HG03060 (cell line): Measurements from ENCODE around the gene SVIL.
"Not testable (repeated sequence)": the region's sequence is repeated elsewhere in the genome, so short reads cannot be mapped to it uniquely, and the experiment has no call there.

Experiments used
- ATAC-seq: cut with Tn5 transposase; IDR thresholded peaks from one replicate; pipeline ENCODE4 v1.9.1; 2021; ENCODE audit warnings: low read depth, moderate number of reproducible peaks; ENCODE audit not compliant: unreplicated experiment

SVIL gene

DNA sequence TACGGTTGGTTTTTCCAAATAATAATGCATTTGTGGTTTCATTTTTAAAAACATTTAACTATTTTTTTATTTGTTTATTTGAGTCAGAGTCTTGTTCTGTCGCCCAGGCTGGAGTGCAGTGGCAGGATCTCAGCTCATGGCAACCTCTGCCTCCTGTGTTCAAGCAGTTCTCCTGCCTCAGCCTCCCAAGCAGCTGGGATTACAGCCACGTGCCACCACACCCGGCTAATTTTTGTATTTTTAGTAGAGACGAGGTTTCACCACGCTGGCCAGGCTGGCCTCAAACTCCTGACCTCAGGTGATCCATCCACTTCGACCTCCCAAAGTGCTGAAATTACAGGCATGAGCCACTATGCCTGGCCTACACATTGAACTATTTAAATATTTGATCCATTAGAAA lies 28.1 kb downstream of the SVIL start:
- ATAC-seq = not testable (repeated sequence)

DNA sequence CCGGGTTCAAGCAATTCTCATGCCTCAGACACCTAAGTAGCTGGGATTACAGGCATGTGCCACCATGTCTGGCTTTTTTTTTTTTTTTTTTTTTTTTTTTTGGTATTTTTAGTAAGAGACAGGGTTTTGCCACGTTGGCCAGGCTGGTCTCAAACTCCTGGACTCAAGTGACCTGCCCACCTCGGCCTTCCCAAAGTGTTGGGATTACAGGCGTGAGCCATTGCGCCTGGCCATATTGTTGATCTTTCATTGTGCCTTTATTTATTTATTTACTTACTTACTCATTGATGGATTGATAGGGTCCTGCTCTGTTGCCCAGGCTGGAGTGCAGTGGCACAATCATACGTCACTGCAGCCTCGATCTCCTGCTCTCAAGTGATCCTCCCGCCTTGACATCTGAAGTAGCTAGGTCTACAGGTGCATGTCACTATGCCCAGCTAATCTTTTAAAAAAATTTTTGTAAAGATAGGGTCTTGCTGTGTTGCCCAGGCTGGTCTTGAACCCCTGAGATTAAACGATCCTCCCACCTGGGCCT lies 30.4 kb downstream of the SVIL start:
- ATAC-seq = no peak

DNA sequence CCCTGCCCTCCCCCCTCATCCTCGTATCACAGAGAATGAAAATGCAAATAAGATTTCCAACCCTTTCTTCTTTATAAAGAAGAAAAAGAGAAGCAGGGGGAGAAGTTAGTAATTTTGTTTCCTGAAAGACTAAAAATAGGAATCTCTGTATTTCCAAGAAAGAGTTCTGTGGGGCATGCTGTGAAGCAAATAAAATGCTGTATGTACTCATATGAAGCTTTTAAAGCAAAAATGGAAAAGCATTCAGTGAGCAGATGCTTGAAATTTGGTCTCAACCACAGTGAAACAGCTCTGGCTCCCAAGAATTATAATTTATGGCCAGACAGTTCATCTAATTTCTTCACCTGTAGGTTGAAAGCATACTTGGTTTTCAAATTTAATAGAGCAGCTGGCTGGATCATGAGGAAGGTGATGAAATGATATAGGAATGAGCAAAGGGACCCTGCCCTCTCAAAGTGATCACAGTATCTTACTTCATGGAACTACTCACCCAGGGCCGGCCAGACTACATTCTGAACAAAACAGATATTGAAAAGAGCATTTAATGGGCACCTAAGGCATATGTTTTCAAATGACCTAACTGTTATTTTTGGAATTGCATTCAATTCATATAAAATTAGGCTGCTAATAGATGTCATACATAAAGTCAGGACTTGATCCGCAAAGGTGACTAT lies 31.4 kb downstream of the SVIL start:
- no peak for ATAC-seq

DNA sequence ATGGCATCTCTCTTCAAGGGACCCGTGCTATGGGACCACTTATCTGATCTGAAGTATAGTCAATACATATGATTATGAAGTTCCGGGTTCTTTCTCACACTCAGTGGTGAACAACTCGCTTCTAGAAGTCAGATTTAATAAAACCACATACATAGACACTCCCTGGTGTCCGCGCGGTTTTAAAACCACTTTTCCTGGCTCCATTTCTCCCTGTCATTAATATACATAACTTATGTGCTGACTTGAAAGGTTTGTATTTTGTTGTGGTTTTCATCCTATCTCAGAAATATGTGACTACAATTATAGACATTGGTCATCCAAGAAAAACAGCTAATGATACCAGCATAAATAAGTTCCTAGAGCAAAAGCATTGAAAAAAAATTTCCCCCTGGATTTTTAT lies 34.0 kb downstream of the SVIL start:
- ATAC-seq = no peak

DNA sequence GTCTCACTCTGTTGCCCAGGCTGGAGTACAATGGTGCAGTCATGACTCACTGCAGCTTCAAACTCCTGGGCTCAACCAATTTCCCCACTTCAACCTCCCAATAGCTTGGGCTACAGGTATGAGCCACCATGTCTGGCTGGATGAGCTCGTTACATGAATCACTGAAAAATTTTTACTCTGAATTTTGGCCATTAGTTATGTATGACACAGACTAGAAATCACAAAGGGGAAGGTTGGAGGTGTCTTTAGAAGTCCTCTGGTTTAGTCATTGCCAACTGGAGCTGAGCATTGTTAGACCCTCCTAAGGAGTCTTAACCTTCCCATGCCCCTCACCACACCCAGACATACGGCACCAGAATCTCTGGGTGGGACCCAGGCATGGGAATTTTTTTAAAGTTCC lies 34.7 kb downstream of the SVIL start:
- no peak for ATAC-seq

DNA sequence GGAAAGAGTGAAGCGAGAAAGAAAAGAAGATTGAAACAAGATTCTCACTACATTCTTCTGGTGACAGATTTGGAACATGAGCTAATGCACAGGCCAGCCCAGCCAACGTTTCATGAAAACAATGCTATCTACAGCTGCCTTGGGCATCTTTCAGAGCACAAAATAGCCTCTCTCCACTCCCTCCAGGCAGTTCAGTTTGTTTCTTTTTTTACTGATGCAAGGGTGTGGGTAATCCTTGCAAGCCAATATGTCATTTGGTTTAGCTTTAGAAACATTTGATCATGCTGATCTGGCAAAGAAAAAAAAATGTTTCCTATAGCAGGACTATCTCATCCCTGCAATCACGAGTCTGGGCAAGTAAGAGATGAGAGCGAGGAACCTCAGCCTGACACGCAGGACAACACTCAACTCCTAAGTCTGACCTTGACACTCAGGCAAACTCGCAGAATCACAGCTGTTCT lies 35.9 kb downstream of the SVIL start:
- no peak for ATAC-seq

DNA sequence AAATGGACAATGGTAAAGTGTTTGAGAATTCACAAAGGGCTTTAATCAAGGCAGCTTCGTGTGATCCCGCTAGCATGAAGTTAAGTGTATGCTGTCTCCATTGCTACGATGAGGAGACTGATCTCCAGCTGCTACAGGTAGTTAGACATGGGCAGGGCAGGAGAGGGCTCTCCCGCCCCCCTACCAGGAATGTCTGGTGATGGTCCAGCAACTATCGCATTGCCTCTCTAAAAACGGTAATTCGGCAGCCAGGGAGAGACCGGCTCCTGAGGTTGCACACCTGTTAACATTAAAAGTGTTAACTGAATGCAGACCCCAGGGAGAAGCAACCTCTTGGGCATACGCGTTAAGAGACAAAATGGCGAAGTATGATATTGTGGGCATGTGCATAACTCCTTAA lies 37.9 kb downstream of the SVIL start:
- ATAC-seq = no peak

DNA sequence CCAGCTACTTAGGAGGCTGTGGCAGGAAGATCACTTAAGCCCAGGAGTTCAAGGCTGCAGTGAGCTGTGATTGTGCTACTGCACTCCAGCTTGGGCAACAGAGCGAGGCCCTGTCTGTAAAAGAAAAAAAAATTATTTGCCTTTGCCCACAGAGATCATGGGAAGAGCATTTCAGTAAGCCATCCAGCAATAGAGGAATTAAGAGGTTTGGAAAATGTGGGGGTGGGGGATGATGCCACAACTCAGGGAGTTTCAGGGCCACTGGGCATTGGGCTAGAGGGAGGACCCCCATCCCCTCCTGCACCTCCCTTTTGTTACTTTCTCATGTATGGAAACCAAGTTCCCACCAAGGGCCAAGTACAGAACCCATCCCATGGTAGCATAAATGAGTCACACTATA lies 38.4 kb downstream of the SVIL start:
- no peak for ATAC-seq

DNA sequence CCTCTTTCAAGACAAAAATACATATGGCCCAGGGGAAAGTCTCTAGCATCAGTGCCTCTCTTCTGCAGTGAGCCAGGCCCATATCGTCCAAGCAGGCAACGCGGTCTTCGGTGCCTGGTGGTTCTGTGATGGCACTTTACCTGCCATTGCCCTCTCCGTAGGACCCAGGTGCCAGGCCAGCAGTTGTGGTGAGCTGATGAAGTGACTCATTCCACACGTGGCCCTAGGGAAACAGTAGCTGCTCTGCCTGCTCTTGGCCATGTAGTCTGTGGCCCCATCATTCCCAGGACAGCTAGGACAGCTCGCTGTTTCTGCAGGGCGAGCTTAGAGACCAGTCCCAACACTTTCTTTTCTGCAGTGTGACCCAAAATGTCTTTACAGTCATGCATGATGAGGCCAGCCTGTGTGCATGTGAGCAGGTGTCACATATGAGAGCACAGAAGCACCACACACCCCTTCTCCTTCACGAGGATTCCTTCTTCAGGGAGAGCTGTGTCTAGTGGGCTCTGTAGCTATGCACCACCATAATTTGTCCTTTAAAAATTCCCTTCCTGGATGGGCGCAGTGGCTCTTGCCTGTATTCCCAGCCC lies 39.0 kb downstream of the SVIL start:
- ATAC-seq = no peak

DNA sequence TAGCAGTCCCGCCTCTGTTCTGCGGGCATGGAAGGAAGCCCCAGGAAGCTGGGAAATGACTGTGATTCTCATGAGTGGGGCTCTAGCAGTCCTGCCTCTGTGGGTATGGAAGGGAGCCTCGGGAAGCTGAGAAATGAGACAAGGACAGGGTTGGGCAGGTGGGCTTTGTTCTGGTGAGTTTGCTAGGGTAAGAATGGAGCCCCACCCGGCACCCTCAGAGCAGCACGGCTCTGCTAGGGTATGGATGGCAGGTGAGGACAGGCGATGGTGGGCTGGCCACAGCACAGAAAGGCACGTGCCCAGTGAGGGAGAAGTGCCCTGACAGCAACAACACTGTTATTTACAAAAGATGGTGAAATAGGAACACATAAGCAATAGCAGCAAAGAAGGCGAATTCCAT lies 39.6 kb downstream of the SVIL start:
- ATAC-seq = no peak

DNA sequence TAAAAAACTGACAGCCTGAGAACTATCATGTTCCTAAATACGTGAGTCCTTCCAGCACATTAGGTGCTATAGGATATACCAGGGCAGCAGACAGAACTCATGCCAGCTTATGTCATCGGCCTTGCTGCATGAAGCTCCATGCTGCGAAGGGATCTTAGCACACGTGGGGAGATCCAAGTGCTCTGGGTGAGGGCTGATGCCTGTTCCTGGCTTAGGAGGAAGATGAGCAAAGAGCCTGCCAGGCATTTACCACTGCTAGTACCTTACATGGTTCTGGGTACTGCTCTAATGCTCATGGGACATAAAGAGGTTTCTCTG lies 43.2 kb downstream of the SVIL start:
- ATAC-seq = no peak

DNA sequence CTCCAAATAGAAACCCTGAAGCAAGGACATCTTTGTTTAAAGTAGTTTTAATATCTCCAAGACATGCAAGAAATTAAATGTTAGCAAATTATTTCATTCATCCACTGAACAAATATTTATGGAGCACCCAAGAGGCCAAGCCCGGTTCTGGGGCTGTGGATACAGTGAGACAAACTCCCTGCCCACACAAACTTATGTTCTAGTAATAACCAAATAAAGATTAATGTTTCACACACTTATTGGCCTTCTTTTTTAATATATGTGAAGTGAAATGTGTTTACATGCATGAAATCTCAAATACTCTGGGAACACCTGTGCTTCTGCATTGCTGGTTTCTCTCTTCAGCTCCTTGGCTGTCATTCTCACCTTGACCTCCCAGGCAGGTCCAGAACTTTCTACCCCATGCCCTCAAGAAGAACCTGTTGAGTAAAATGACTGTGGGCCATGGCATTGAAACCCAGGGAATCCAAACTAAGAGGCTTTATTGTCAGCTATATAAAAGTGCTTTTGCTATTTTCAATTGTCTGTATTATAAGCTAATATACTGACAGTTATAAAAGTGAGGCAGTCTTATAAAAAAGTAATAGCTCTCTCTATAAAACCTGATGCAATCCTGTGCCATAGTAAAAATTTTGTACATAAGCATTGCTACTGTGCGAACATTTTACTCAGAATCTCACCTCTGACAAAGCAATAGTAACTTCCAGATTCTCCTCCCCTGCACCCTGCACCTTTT lies 43.7 kb downstream of the SVIL start:
- ATAC-seq = no peak

DNA sequence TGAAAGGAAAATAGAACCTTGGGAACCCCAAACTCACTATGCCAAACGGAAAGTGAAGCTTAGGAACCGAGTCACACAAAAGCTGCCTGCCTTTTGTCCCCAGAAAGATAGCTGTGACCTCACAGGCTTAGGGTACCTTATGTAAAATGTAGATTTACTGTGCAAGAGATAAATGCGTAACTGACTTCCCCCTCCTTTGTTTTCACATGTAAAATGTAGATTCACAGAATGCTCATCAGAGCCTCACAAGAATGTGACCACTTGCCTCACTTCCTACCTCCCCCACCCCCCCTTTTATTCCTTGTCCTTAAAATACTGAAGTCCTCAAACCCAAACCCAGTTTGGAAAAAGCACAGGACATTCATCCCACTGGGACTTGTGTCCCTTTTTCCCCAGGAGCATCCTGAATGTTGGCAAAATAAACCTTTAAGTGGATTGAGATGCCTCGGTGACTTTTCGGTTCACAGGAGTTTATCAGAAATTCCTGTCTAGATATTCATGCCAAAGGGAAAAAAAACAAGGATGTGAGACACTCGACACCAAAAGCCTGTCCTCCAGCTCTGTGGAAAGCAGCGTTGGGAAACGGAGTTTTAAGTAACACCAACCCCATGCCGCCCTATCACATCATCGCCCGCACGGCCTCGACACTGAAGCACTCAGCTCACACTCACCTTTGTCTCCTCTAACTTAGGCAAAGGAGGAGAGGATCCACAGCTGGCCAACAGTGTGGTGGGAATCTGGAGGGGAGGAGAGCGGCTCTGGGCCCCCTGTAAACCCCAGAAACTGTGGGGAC lies 45.9 kb downstream of the SVIL start:
- no peak for ATAC-seq

DNA sequence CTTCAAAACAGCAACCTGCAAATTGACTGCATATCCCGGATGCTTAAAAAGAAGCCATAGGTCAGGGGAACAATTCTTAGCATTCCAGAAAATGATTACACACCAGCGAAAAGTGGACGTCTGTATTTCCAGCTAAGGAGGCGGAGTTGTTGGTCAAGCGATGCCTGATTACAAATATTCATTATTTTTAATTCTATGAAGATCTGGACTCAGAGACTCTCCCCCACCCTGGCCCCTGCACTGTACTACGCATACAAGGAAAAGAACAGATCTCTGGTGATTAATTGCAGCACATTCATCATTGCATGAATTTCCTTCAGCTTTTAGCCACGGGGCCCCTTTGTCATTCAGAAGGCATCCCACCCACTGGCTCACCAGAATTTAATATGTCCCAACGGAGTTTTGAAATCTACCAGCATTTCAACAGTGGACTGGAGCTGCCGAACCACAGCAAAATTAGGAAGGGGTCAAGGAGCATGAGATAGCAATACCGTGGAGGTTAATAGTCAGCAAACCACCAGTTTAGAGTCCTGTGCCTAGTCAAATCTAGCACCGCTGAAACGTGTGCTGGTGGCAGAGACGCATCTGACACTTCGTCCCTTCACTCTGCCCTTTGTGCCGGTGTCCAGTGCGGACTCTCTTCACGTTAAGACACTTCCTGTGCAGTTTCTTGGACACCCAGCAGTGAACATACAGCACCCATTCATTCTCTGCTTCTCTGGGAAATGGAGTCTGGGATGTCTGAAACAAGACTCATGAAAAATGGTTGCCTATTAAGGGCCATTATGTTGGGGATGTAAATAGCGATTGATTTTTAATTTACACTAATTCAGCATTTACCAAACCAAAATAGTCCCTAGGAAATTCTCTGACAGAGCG lies 46.8 kb downstream of the SVIL start:
- ATAC-seq = not testable (repeated sequence)

DNA sequence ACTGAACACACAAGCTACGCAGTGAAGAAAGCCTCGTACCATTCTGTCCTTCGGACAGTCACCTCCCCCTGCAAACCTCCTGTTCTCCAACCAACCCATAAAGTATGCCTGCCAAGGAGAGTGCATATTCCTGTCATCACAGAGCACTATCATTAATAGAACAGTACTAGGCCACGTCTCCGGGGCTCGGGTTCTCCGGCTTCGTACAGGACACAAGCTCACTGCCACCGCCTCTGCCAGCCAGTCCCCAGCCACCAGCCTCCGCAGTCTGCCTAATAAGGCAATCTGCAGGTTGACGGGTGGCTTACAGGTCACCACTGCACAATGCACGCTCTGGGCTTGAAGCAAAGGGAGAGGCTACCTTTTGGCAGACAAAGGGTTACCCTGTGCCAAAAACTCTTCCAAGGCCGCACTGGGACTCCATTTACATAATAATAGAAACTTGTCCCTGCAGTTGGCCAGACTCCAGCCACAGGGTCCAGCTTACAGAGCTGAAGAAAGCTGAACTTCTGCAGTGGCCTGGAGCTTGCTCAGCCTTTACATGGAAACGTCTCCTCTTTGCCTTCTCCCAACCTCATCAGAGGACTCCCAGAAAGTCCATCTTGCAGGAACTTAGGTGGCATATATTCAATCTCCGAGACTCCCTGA lies 47.5 kb downstream of the SVIL start:
- ATAC-seq = not testable (repeated sequence)

DNA sequence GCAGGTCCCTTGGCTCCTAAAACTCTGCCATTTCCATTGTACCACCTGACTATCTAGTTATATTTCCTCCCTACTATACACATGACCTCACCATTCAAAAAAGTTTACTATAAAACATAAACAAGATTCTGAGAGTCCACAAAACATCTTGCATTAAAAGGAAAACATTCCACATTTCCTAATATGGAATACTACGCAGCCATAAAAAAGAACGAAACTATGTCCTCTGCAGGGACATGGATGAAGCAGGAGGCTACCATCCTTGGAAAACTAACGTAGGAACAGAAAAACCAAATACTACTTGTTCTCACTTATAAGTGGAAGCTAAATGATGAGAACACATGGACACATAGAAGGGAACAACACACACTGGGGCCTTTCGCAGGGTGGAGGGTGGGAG lies 48.3 kb downstream of the SVIL start:
- ATAC-seq = no peak

DNA sequence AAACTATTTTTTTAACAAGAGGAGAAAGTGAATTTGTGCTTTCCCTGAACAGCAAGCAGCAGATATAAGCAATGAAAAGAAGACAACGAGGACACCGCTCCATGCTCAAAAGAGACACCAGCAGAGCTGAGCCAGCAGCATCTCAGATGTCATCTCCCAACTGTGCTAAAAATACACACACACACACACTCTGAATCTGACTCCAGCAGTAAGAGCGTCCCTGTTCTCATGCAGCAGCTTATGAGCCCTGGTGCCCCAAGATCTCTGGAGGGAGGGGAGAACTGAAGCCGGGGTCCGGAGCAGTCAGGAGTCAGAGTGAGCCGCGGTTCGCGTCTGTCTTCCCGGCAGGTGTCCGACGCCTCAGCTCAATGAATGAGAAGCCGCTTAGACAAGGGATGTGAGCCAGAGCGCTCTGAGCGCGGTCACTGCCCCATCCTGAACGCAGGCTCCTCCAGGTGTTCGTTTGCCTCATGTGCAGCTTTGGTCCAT lies 49.2 kb downstream of the SVIL start:
- no peak for ATAC-seq

DNA sequence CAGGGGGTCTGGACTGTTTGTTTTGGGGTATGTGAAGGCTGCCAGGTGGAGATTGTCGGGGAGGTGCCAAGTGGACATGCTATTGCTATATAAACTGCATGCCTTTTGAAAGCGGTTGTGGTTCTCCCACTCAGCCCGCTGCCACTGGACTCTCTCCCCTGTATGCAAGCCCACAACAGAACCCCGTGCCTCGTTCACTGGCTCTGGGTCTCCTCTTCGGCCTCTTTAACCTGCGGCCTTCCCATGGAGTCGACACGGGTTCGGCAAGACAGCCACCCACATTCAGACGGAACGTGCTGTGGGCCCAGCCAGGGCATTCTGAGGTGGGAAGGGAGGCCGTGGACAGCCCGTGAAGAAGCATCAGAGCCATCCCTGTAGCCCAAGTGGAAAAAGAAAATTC lies 50.3 kb downstream of the SVIL start:
- ATAC-seq = no peak

DNA sequence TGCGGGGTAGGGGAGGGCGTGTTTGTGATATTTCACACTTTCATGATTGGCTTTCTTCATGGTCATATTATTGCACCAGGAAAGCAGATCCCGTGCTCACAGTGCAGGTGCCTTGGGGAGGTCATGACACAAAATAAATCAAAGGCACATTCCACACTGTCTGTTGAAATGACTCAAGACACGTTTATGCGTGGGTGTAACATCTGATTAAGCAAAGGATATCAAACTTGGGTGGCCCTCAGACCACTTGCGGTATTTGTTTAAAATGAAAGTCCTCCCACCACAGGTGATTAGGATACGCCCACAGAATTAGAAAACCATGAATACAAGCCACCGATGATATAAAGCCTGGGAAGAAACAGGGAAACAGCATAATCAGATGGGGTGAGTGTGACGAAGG lies 51.1 kb downstream of the SVIL start:
- ATAC-seq = no peak
